HG03064 (cell line): ENCODE data around the gene RIN1.

Experiments
- ATAC-seq: cut with Tn5 transposase; IDR thresholded peaks from one replicate; pipeline ENCODE4 v1.9.1; 2021; ENCODE audit warnings: low read depth; ENCODE audit not compliant: unreplicated experiment

Gene RIN1

GRCh38 chr11:66302656-66303055 lies 33.6 kb downstream of the RIN1 start:
- ATAC-seq, result no peak

DNA sequence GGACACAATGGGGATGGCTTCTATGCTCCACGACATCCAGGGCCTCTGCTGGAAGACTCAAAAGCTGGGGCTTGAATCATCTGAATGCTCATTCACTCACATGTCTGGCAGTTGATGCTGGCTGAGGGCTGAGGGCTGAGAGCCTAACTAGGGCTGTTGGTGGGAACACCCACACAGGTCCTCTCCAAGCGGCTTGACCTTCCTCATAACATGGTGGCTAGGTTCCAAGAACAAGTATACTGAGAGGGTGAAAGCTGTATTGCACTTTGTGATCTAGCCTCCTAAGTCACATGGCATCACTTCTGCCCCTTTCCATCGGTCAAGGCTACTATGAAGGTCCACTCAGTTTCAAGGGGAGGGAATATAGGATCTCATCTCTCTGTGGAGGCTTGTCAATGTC lies 37.0 kb downstream of the RIN1 start:
- ATAC-seq, result no peak

- no peak for ATAC-seq
These were observed 38.6 kb downstream of the RIN1 start for GRCh38 chr11:66297610-66298009.

DNA sequence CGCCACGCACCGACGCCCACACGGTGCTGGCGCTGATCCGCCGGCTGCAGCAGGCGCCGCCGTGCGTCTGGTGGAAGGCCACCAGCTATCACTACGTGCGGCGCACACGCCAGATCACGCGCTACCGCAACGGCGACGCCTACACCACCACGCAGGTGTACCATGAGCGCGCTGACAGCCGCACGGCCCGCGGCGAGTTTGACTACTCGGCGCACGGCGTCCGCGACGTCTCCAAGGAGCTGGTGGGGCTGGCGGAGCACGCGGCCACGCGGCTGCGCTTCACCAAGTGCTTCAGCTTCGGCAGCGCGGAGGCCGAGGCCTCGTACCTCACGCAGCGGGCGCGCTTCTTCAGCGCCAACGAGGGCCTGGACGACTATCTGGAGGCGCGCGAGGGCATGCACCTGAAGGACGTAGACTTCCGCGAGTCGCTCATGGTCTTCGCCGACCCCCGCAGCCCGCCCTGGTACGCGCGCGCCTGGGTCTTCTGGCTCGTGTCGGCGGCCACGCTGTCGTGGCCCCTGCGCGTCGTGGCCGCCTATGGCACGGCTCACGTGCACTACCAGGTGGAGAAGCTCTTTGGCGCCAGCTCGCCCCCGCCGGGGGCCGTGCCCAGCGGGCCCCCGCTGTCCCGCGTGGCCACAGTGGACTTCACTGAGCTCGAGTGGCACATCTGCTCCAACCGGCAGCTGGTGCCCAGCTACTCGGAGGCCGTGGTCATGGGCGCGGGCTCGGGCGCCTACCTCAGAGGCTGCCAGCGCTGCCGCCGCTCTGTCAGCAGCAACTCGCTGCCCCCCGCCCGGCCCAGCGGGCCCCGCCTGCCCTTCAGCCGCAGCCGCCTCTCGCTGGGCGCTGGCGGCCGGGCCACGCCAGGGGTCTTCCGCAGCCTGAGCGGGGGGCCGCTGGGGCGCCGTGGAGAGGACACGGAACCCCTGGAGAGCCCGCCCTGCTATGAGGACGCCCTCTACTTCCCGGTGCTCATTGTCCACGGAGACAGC lies 41.3 kb downstream of the RIN1 start:
- no peak for ATAC-seq

- ATAC-seq, result no peak
These were observed 42.2 kb downstream of the RIN1 start for GRCh38 chr11:66293777-66294625.

DNA sequence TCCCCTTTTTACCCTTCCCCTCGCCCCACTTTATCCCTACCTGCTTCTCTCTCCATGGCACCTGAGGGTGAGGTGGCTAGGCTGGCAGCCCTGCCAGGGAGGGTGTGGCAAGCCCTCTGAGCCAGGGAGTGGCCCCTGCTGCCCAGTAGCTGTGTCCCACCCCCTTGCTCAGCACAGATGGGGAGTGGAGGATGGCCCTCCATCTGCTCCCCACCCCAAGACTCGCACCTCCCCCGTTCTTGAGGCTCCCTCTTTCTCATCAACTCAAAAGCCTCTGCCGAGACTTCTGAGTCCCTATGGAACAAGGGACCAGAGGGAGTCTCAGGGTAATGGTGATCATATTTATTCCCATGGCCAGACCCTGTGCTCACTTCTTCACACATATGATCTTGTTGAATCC lies 42.9 kb downstream of the RIN1 start:
- ATAC-seq, result no peak

DNA sequence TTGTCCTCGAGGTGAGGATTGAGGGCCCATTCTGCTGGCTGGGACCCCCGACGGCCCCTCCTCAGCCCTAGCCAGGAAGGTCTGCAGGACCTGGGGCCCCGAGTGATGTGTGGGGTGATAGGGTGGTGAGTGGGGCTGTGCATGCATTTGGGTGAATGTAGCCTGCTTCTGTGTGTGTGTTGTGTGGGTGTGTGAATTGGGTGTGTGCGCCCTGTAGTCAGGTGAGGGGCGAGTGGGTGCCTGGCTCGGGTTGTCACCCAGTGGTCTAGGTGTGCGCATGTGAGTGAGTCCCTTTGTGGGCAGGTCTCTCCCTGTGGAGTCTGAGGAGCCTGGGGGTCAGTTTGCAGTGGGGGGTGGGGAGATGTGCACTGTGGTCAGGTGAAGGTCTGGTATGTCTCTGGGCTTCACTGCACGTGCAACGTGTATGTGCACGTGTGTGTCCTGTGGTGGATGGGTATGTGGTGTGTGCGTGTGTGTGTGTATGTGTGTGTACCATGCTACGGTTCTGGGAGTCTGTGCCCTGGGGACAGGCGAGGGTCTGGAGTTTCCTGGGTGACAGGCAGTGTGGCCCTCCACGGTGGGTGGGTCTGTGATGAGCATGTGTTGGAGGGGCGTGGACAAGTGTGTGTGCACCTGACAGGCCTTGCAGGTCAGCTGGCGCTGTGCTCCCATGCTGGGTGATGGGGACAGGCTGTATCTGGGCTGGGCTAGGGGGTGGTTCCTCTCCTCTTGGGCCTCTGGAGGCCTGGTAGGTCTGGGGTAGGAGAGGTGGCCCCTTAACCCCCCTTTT lies 43.5 kb downstream of the RIN1 start:
- ATAC-seq, result no peak

DNA sequence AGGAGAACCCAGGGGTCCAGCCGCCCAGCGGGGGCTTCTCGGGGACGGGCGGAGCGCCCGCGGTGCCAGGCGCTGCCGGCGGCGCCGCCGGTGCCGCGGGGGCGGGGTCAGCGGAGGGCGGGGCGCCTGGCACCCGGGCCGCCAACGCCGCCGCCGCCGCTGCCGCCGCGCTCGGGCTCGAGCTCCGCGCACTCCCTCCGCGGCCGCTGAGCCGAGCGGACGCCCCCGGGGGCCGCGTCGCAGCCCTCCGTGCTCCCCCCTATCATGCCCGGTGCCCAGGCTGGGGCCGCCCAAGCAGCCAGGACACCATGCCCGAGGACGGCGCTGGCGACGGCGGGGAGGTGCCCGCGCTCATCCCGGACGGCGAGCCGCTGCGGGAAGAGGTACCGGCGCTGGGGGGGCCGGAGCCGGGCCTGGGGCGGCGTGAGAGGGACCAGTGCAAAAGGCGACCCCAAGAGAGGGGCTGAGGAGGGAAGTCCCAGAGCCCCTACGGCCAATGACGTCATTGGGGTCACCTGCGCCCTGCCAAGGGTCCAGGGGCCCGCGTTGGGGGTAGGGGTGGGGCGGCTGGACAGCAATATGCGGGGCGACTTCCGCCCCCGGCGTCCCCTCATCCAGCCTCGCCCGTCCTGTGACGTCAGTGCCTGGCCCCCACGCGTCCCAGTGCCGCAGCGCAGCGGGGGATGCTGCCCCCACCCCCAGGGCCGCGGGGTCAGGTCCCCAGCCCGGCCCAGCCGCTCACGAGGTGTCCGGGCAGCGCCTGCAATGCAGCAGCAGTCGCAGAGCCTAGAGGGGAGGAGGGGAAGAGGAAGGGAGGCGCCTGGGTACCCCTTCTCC lies 44.3 kb downstream of the RIN1 start, which contains the start of gene TMEM151A:
Gene TMEM151A, plus strand, starts transcription at position 189 of the 837 bp plus-strand sequence. Its CDS starts 120 bp downstream, at position 309.
- ATAC-seq, result no peak

GRCh38 chr11:66291303-66291705 lies 44.9 kb downstream of the RIN1 start:
- ATAC-seq, result no peak

GRCh38 chr11:66290330-66290621 lies 46.0 kb downstream of the RIN1 start:
- ATAC-seq, result no peak

DNA sequence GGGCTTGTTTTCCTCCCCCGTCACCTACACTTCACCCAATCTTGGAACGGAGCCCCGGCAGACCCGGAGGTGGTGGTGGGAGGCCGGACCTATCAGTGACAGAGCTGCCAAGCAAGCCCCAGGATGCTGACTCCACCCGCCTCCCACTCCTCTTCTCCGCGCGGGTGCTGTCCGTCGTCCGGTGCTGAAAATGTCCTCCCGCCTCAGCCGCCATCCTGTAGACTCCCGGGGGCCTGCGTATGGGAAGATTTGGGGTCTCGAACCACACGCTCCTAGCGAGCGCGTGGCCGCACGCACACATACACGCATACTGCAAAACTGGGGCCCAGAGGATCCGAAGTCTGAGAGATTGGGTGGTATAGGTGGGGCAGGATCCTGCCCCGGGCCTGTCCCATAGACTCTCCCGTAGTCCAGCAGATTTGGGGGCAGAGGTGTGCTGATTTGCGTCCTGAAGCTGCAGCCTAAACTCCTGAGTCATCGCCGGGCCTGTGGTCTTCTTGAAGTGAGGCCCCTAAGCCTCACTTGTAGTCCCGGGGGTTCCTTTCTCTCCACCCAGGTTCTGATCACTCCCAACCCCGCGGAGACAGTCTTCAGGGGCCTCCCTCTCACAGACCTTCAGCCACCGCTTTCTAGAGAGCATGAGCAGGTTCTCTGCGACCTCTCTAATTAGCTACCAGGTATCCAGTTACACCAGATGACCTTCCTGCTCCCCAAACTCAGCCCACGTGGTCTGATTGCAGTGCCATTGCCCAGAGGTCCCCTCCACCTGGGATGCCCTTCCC lies 46.5 kb downstream of the RIN1 start:
- ATAC-seq, result peak; percentile 33

DNA sequence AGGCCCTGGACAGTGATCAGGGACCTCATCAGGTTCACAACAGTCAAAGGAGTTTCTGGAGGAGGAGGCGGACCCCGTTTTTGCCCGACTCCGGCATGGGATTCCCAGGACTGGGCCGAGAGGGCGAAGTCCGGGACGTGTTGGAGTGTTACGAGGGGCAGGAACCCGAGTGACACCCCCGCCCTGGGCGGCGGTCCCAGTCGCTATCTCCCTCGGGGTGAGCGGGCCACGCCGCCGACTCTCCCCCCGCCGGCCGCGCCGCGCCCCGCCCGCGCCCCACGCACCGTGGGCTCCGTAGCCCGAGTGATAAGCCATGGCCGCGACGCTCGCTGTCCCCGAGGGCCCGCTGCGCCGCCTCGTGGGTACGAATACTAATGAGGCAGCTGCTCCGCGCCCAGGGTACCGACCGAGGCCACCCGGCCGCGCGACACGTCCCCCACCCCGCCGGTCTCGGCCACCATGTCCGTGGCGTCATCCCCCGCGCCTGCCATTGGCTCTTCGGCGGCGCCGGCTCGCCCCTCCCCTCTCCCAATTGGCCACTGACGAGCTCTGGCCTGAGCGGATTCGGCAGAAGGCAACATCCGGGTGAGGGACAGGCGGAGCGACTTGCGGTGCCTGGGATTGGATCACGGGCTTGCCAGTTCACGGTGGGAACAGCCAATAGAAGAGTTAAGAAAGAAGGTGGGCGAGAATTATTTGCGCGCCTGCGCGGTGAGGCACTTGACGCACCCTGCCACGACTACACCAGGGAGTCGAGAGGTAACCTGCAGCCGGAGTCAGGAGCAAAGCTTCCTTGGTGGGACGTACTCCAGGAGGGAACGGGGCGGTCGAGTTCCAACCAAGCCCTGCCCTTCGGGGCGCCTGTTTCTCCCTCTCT lies 47.3 kb downstream of the RIN1 start, which contains the start of gene YIF1A:
Gene YIF1A, minus strand, starts transcription at position 473 of the 877 bp plus-strand sequence. Its CDS starts 158 bp downstream, at position 315.
- peak; percentile 81 for ATAC-seq

GRCh38 chr11:66287889-66288670 lies 48.2 kb downstream of the RIN1 start:
- ATAC-seq, result no peak

DNA sequence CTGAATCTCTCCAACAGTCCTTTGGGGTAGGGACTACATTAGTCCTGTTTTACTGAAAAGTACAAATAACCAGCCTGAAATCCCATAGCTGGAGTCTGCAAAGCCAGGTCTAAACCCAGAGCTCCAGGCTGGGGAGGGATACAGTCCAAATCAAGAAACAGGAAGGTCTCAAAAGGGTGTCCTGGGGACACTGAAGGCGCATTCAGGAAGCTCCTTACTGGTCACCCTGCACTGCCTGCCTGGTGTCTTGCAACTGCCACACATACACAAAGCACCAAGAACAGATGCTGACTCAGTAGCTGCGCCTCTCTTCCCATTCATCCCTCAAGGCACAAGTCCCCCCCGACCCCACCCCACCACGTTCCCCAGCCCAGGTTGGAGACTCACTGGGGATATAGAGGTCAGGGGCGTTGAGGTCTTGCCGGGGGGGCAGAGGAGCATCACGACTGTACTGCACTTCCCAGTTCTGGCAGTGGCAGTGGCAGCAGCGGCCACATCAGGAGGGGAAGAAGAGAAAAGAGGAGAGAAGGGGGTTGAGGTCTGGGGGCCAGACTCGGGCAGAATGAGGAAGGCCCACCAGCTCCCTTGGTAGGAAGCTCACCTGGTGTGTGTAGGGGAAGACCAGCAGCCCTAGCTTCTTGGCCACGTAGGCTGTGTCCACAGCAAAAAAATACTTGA lies 48.9 kb downstream of the RIN1 start:
- ATAC-seq, result no peak

DNA sequence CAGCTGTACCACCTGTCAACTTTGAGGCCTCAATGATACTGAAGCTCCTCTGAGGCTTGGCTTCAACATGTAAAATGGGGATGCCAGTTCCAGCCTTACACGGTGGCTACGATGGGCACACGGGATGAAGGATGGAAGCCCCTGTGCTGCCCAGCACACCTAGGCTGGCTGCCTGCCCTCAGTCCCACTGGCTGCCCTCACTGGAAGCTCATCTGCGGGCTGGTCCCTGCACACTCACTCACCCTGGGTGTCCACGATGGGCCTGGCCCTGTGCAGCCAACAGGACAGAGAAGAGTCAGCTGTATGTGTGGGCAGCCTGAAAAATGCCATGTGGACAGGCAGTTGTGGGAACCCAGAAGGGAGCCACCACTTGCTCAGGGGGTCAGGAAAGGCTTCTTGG lies 49.5 kb downstream of the RIN1 start:
- ATAC-seq, result no peak

DNA sequence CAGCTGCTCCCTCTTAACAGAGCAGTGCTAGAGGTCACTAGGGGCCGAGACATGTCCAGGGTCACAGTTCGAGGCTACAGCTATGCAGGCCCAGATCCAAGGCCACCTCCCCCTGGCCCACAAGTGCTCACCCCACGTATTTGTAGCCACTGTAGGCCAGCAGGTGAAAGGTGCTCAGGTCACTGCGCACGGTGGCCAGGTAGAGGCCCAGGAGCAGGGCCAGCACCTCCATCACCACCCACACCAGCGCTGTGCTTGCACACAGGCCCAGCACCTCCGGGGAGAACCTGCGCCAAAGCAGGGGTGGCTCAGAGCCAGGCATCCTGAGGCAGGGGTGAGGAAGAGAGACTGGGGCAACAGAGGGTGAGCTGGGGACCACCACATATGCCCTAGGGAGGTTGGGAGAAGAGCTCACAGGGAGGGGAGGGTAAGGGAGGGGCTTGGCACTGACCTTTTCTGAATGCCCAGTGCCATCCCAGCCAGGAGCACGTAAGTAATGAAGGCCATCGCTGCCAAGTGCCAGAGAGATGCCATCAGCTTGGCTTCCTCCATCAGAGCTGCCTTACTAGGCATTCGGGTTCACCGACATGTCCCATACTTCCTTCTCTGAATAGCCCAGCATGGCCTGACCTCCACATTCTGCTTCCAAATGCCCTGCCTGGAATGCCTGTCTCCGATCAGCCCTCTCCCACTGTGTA lies 50.8 kb downstream of the RIN1 start:
- no peak for ATAC-seq
